CD4-positive, alpha-beta T cell (primary cell): ENCODE data around the gene MT1G. TPM values are rescaled to one million over a fixed set of nuclear protein-coding genes. Genes with fewer than 3 reads are reported as not detected.

ENCODE experiments used
- ATAC-seq: fragments of 200-7000 bp; cut with Tn5 transposase; one replicate; pipeline ENCODE4 v1.10.0; 2022; ENCODE audit warnings: mild to moderate bottlenecking; ENCODE audit not compliant: poor library complexity
- CTCF ChIA-PET: fragments of 350-600 bp; sonication (Branson Sonifier 250); formaldehyde crosslinking; loops from one replicate; lab custom pipeline; 2021; ENCODE audit warnings: antibody characterized with exemption, inconsistent platforms; lab: Charles Lee
- POLR2A ChIA-PET: fragments of 350-600 bp; sonication (Branson Sonifier 250); formaldehyde crosslinking; loops from one replicate; lab custom pipeline; 2021; ENCODE audit warnings: antibody characterized with exemption, inconsistent platforms; lab: Charles Lee
- DNase-seq, 14 experiments: peaks; one replicate each; pipeline ENCODE4 v3.0.0-alpha.2; 2013 to 2020; ENCODE audit warnings: mixed read lengths in 2 of 14
- H3K27ac ChIP-seq, 2 donors: one replicate each; pipeline versions ENCODE4 v1.5.1 to v1.7.0; 2013; ENCODE audit warnings: low read length in 2 of 2, low read depth in 1 of 2, mild to moderate bottlenecking in 1 of 2
- H3K27me3 ChIP-seq, 2 experiments: 1 replicate in 1 of 2; 2 replicates in 1 of 2; pipeline versions ENCODE4 v1.6.1 to v1.7.0; 2013; ENCODE audit warnings: low read length in 2 of 2, control low read depth in 1 of 2, mild to moderate bottlenecking in 1 of 2, moderate library complexity in 1 of 2; ENCODE audit not compliant: insufficient read depth in 2 of 2, control insufficient read depth in 1 of 2
- H3K36me3 ChIP-seq: one replicate; pipeline ENCODE4 v1.6.1; 2013; ENCODE audit warnings: low read length, control low read depth; ENCODE audit not compliant: insufficient read depth
- H3K4me1 ChIP-seq: one replicate; pipeline ENCODE4 v1.6.1; 2013; ENCODE audit warnings: low read length, control low read depth; ENCODE audit not compliant: insufficient read depth
- H3K4me3 ChIP-seq: one replicate; pipeline ENCODE4 v1.5.1; 2013; ENCODE audit warnings: mild to moderate bottlenecking, low read length, moderate library complexity
- H3K9me3 ChIP-seq, 2 experiments: 1 replicate in 1 of 2; 2 replicates in 1 of 2; pipeline versions ENCODE4 v1.6.1 to v1.7.0; 2013; ENCODE audit warnings: low read length in 2 of 2, mild to moderate bottlenecking in 2 of 2, control low read depth in 1 of 2, moderate library complexity in 1 of 2; ENCODE audit not compliant: control insufficient read depth in 1 of 2, insufficient read depth in 1 of 2
- H3K27ac Mint-ChIP-seq: one replicate; pipeline ENCODE4 v1.8.0; 2020; ENCODE audit warnings: mixed read lengths
- H3K27me3 Mint-ChIP-seq: one replicate; pipeline ENCODE4 v1.8.0; 2021; ENCODE audit warnings: mixed read lengths
- H3K36me3 Mint-ChIP-seq: one replicate; pipeline ENCODE4 v1.8.0; 2021; ENCODE audit warnings: low read depth, mixed read lengths
- H3K4me1 Mint-ChIP-seq: one replicate; pipeline ENCODE4 v1.8.0; 2021; ENCODE audit warnings: low read depth, mixed read lengths
- H3K4me3 Mint-ChIP-seq: one replicate; pipeline ENCODE4 v1.8.0; 2020; ENCODE audit warnings: mild to moderate bottlenecking, mixed read lengths
- H3K9me3 Mint-ChIP-seq: one replicate; pipeline ENCODE4 v1.8.0; 2020; ENCODE audit warnings: mixed read lengths
- CTCF ChIP-seq: fragments of 200-600 bp; IDR thresholded peaks from one replicate; pipeline ENCODE4 v1.8.0; 2022; ENCODE audit warnings: antibody characterized with exemption, mild to moderate bottlenecking
- intact Hi-C, 2 experiments: fragments of 100-400 bp; cut with DNase I in 1 of 2; cut with micrococcal nuclease in 1 of 2; formaldehyde crosslinking; loops; one replicate each; pipeline versions ENCODE4 v1.15.1 to v1.9.0; 2023 to 2025; cut with DNase I, micrococcal nuclease
- total RNA-seq, 174 experiments: library from RNA in 2 of 174; stranded (reverse) in 2 of 174; gene quantifications; one replicate each; pipeline ENCODE4 v1.2.3 and lab custom pipeline; 2021 to 2026

MT1G gene
- total RNA-seq, 2 experiments from 2014 or later: not detected

- no peaks in the 10 kb centered on the region for H3K36me3 ChIP-seq
- no peak overlapping the region for H3K4me3 ChIP-seq
- no peak for TF ChIP-seq CTCF
- peaks cover 5% of the 10 kb centered on the region for H3K4me1 ChIP-seq
- H3K4me1 Mint-ChIP-seq: peaks cover 9% of the 10 kb centered on the region
- no peaks in the 10 kb centered on the region for H3K27me3 Mint-ChIP-seq
- no peak overlapping the region for H3K27ac Mint-ChIP-seq
- POLR2A ChIA-PET: interaction anchor here (0.6 to 2.5 kb wide), 2 partner anchors 10 to 99 kb away, joined by 3 to 9 read pairs; no protein-coding TSS in a partner anchor
- no peak for ATAC-seq
- intact Hi-C loops: loop anchor here (1.0 to 10.0 kb wide), 10 partner anchors 27 to 991 kb away; partner anchors contain the start of genes AMFR (in 1 of the 2) and NUP93 (in 1 of the 2)
- CTCF ChIA-PET: interaction anchor here (0.8 to 3.0 kb wide), 7 partner anchors 60 to 252 kb away, joined by 3 to 44 read pairs (median 15); partner anchors contain the start of genes MT2A, NUDT21 and OGFOD1
- peaks cover 0 to 1% of the 10 kb centered on the region in 2 experiments for H3K9me3 ChIP-seq
- no peaks in the 10 kb centered on the region for H3K27me3 ChIP-seq
- no peak for DNase-seq
- H3K9me3 Mint-ChIP-seq: no peaks in the 10 kb centered on the region
- H3K27ac ChIP-seq: no peak overlapping the region
- no peaks in the 10 kb centered on the region for H3K36me3 Mint-ChIP-seq
- no peak overlapping the region for H3K4me3 Mint-ChIP-seq
Observed at GRCh38 chr16:56702836-56703235, 35.0 kb upstream of the MT1G start.

GRCh38 chr16:56701534-56701933 lies 33.7 kb upstream of the MT1G start:
- ChIA-PET POLR2A (interaction anchor here (1.0 to 2.5 kb wide), 11 partner anchors 26 to 188 kb away, joined by 3 to 17 read pairs (median 9); partner anchors contain the start of genes BBS2, MT2A and NUP93), CTCF (interaction anchor here (0.7 to 3.0 kb wide), 24 partner anchors 9 to 195 kb away, joined by 3 to 44 read pairs (median 4); partner anchors contain the start of genes BBS2, MT1X and MT2A)
- H3K27ac ChIP-seq: no peak overlapping the region
- H3K9me3 ChIP-seq: peaks cover 4 to 11% of the 10 kb centered on the region in 2 experiments
- ATAC-seq (no peak), DNase-seq (no peak)
- Mint-ChIP-seq H3K27me3 (no peaks in the 10 kb centered on the region), H3K36me3 (no peaks in the 10 kb centered on the region), H3K4me1 (peaks cover 9% of the 10 kb centered on the region), H3K27ac (no peak overlapping the region), H3K9me3 (no peaks in the 10 kb centered on the region), H3K4me3 (no peak overlapping the region)
- intact Hi-C loops: loop anchor here (2.0 to 10.0 kb wide), 6 partner anchors 19 to 989 kb away; partner anchors contain the start of genes AMFR (in 1 of the 2) and MT1X (in 1 of the 2)
- H3K27me3 ChIP-seq: no peaks in the 10 kb centered on the region
- no peak for TF ChIP-seq CTCF
- H3K36me3 ChIP-seq: no peaks in the 10 kb centered on the region
- H3K4me1 ChIP-seq: peaks cover 3% of the 10 kb centered on the region
- no peak overlapping the region for H3K4me3 ChIP-seq

- no peaks in the 10 kb centered on the region for H3K36me3 Mint-ChIP-seq
- no peak for ATAC-seq
- no peaks in the 10 kb centered on the region for H3K36me3 ChIP-seq
- CTCF ChIA-PET: interaction anchor here (1.8 to 3.0 kb wide), 5 partner anchors 17 to 187 kb away, joined by 11 to 44 read pairs (median 15); partner anchors contain the start of gene MT1X
- DNase-seq: no peak
- H3K27me3 ChIP-seq: no peaks in the 10 kb centered on the region
- H3K4me1 Mint-ChIP-seq: peaks cover 9% of the 10 kb centered on the region
- H3K4me3 ChIP-seq: no peak overlapping the region
- H3K4me3 Mint-ChIP-seq: no peak overlapping the region
- H3K9me3 ChIP-seq: peaks cover 4 to 11% of the 10 kb centered on the region in 2 experiments
- TF ChIP-seq CTCF: no peak
- no peaks in the 10 kb centered on the region for H3K27me3 Mint-ChIP-seq
- no peak overlapping the region for H3K27ac ChIP-seq
- peaks cover 3% of the 10 kb centered on the region for H3K4me1 ChIP-seq
- POLR2A ChIA-PET: interaction anchor here (0.8 to 2.5 kb wide), 3 partner anchors 25 to 123 kb away, joined by 3 to 10 read pairs (median 9); no protein-coding TSS in a partner anchor
- no peaks in the 10 kb centered on the region for H3K9me3 Mint-ChIP-seq
- intact Hi-C loops: loop anchor here (2.0 to 10.0 kb wide), 6 partner anchors 18 to 988 kb away; partner anchors contain the start of genes AMFR (in 1 of the 2) and MT1X (in 1 of the 2)
- no peak overlapping the region for H3K27ac Mint-ChIP-seq
Observed at GRCh38 chr16:56700631-56701030, 32.8 kb upstream of the MT1G start.
